SJCRH30 (cell line): ENCODE measurements around the gene PATJ. TPM values are rescaled to one million over a fixed set of nuclear protein-coding genes. Genes with fewer than 3 reads are reported as not detected.
"Not testable (repeated sequence)": the region's sequence is repeated elsewhere in the genome, so short reads cannot be mapped to it uniquely, and the experiment has no call there.

Source experiments
- DNase-seq, 2 experiments: peaks; one replicate each; pipeline ENCODE4 v3.0.0-alpha.2; 2015 to 2020
- H3K27ac ChIP-seq: fragments of 250-450 bp; sonication (Bioruptor Pico); 2 replicates; pipeline ENCODE4 v1.5.1; 2020; ENCODE audit warnings: mild to moderate bottlenecking, moderate library complexity
- H3K27me3 ChIP-seq: fragments of 250-450 bp; sonication (Bioruptor Pico); 2 replicates; pipeline ENCODE4 v1.5.1; 2020; ENCODE audit warnings: mild to moderate bottlenecking, moderate library complexity
- H3K36me3 ChIP-seq: fragments of 250-450 bp; sonication (Bioruptor Pico); 2 replicates; pipeline ENCODE4 v1.5.1; 2020; ENCODE audit warnings: mild to moderate bottlenecking, moderate library complexity
- H3K4me1 ChIP-seq: fragments of 250-450 bp; sonication (Bioruptor Pico); 2 replicates; pipeline ENCODE4 v1.5.1; 2020; ENCODE audit warnings: mild to moderate bottlenecking, moderate library complexity
- H3K4me3 ChIP-seq: fragments of 250-450 bp; sonication (Bioruptor Pico); 2 replicates; pipeline ENCODE4 v1.5.1; 2020; ENCODE audit warnings: mild to moderate bottlenecking, moderate library complexity
- H3K9me3 ChIP-seq: fragments of 250-450 bp; sonication (Bioruptor Pico); replicated peaks from 2 replicates; pipeline ENCODE4 v1.5.1; 2020; ENCODE audit warnings: mild to moderate bottlenecking, moderate library complexity
- total RNA-seq: library from RNA; depleted of rRNA; stranded (reverse); fragments of >200 nt; shearing (Covaris generic); gene quantifications from 2 replicates; pipeline ENCODE4 v1.2.3, GENCODE V29; 2014

Gene PATJ
- total RNA-seq, 1 experiment from 2014 or later: 4.0 TPM

GRCh38 chr1:61914823-61915482 lies 172.7 kb downstream of the PATJ start:
- no peak overlapping the region for H3K27ac ChIP-seq
- H3K27me3 ChIP-seq: no peaks in the 10 kb centered on the region
- no peaks in the 10 kb centered on the region for H3K4me1 ChIP-seq
- H3K4me3 ChIP-seq: no peak overlapping the region
- H3K36me3 ChIP-seq: no peaks in the 10 kb centered on the region
- no peaks in the 10 kb centered on the region for H3K9me3 ChIP-seq
- peak in 1 of 2 experiments; percentile 16 for DNase-seq

GRCh38 chr1:61921435-61921834 lies 179.2 kb downstream of the PATJ start:
- H3K4me3 ChIP-seq: no peak overlapping the region
- no peak overlapping the region for H3K27ac ChIP-seq
- no peaks in the 10 kb centered on the region for H3K36me3 ChIP-seq
- peak in 1 of 2 experiments; percentile 19 for DNase-seq
- no peaks in the 10 kb centered on the region for H3K27me3 ChIP-seq
- H3K4me1 ChIP-seq: no peaks in the 10 kb centered on the region
- H3K9me3 ChIP-seq: no peaks in the 10 kb centered on the region

- Histone ChIP-seq H3K36me3 (no peaks in the 10 kb centered on the region), H3K27me3 (no peaks in the 10 kb centered on the region), H3K4me3 (no peak overlapping the region), H3K4me1 (no peaks in the 10 kb centered on the region), H3K27ac (no peak overlapping the region), H3K9me3 (no peaks in the 10 kb centered on the region)
- no peak for DNase-seq
Measured at GRCh38 chr1:61922950-61923480, 180.7 kb downstream of the PATJ start.

- H3K4me1 ChIP-seq: no peaks in the 10 kb centered on the region
- no peaks in the 10 kb centered on the region for H3K36me3 ChIP-seq
- no peak overlapping the region for H3K4me3 ChIP-seq
- H3K27ac ChIP-seq: no peak overlapping the region
- DNase-seq: no peak
- no peaks in the 10 kb centered on the region for H3K27me3 ChIP-seq
- no peaks in the 10 kb centered on the region for H3K9me3 ChIP-seq
Measured at GRCh38 chr1:61925591-61926298, 183.5 kb downstream of the PATJ start.

- no peak overlapping the region for H3K27ac ChIP-seq
- H3K9me3 ChIP-seq: no peaks in the 10 kb centered on the region
- H3K4me3 ChIP-seq: no peak overlapping the region
- no peak for DNase-seq
- no peaks in the 10 kb centered on the region for H3K27me3 ChIP-seq
- no peaks in the 10 kb centered on the region for H3K36me3 ChIP-seq
- no peaks in the 10 kb centered on the region for H3K4me1 ChIP-seq
Measured at GRCh38 chr1:61926597-61926996, 184.3 kb downstream of the PATJ start.

DNA sequence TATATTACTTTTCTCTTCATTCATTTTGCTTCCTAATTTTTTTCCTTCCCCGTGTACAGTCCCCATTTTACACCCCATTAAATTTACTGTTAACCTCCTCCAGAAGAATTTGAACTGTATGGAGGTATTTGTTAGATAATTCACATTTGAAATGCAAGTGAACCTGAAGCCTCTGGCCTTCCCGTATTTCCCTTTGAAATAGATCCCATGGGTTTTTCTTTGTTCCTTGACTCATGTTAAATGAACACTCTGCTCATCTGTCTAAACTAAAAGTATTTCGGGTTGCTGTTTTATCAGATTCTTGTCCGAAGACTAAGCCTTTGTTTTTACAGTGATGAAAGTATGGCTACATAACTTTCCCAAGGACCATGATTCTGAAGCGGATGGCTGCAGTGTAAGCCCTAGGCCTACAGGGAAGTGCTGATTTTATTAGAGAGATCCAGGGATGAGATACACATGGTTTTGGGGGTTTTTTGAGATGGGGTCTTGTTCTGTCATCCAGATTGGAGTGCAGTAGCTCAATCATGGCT lies 187.9 kb downstream of the PATJ start:
- Histone ChIP-seq H3K4me3 (no peak overlapping the region), H3K9me3 (no peaks in the 10 kb centered on the region), H3K27me3 (no peaks in the 10 kb centered on the region), H3K36me3 (no peaks in the 10 kb centered on the region), H3K4me1 (no peaks in the 10 kb centered on the region), H3K27ac (no peak overlapping the region)
- no peak for DNase-seq

DNA sequence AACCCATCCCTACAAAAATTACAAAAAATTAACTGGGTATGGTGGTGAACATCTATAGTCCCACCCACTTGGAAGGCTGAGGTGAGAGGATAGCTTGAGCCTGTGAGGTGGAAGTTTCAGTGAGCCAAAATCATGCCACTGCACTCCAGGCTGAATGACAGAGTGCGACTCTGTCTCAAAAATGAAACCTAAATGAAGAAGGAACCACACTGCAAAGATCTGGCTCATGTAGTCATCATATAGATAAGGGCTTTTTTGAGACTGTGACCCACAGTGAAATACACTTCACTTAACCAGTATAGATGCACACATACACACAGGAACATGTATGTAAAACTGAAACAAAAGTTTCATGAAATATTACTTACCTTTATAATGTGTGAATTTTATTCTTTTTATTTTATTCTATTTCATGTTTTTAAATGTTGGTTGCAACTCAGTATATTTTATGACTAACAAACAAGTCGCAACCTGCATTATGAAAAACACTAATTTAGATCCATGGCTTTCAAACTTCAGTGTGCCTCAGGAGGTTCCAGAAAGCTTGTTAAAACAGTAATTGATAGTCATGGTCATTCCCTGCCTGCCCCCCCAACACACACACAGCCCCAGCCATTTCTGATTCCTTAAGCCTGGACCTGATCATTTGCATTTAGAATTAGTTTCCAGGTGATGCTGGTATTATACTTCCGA lies 189.5 kb downstream of the PATJ start:
- H3K4me3 ChIP-seq: no peak overlapping the region
- no peak overlapping the region for H3K27ac ChIP-seq
- no peaks in the 10 kb centered on the region for H3K4me1 ChIP-seq
- DNase-seq: no peak
- no peaks in the 10 kb centered on the region for H3K27me3 ChIP-seq
- no peaks in the 10 kb centered on the region for H3K9me3 ChIP-seq
- H3K36me3 ChIP-seq: no peaks in the 10 kb centered on the region

GRCh38 chr1:61935516-61935915 lies 193.2 kb downstream of the PATJ start:
- no peak overlapping the region for H3K27ac ChIP-seq
- DNase-seq: no peak
- H3K27me3 ChIP-seq: no peaks in the 10 kb centered on the region
- no peaks in the 10 kb centered on the region for H3K36me3 ChIP-seq
- no peak overlapping the region for H3K4me3 ChIP-seq
- no peaks in the 10 kb centered on the region for H3K9me3 ChIP-seq
- H3K4me1 ChIP-seq: no peaks in the 10 kb centered on the region

DNA sequence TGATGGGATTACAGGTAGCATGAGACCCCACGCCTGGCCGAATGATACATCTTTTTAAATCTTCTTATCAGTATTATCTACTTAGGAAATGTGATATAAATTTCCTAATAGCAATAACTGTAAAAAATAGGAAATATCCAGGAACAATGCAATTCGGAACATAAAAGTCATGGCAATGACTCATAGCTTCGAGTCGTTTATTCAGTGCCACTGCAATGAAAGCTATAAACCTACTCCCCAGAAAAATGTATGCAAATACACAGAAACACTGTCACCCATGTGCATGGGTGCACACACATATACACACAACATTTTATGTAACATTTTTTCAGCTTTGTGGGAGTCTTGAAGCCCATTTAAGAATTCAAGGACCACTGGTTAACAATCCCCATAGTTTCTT lies 194.6 kb downstream of the PATJ start:
- no peak overlapping the region for H3K4me3 ChIP-seq
- no peaks in the 10 kb centered on the region for H3K27me3 ChIP-seq
- H3K4me1 ChIP-seq: no peaks in the 10 kb centered on the region
- no peaks in the 10 kb centered on the region for H3K9me3 ChIP-seq
- H3K36me3 ChIP-seq: no peaks in the 10 kb centered on the region
- H3K27ac ChIP-seq: no peak overlapping the region
- no peak for DNase-seq

DNA sequence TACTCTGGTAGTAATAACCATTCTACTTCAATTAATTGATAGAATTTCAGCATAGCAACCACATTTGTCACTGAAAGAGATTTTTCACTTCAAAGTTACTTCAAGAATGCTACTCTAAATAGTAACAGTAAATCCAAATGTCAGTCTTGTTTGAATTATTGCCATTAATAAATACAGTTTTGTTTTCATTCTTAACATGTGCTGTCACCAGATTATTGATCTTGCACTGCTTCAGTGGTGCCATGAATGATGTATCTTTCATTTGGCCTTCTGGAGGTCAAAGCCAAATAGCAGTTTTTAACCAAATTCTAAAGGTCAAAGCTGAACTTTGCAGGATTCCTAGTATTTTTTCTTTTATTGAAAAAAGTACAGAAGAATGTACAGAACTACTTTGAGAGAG lies 199.5 kb downstream of the PATJ start:
- Histone ChIP-seq H3K4me1 (no peaks in the 10 kb centered on the region), H3K27me3 (no peaks in the 10 kb centered on the region), H3K27ac (no peak overlapping the region), H3K36me3 (no peaks in the 10 kb centered on the region), H3K4me3 (no peak overlapping the region), H3K9me3 (no peaks in the 10 kb centered on the region)
- DNase-seq: no peak

GRCh38 chr1:61942856-61943255 lies 200.6 kb downstream of the PATJ start:
- no peak overlapping the region for H3K4me3 ChIP-seq

GRCh38 chr1:61948685-61949084 lies 206.4 kb downstream of the PATJ start:
- not testable (repeated sequence) for H3K9me3 ChIP-seq, H3K36me3 ChIP-seq, H3K4me3 ChIP-seq, H3K4me1 ChIP-seq, H3K27ac ChIP-seq, H3K27me3 ChIP-seq, DNase-seq

More at GRCh38 chr1:61942856-61943255, 200.6 kb downstream of the PATJ start:
- no peak for DNase-seq
- no peaks in the 10 kb centered on the region for H3K27me3 ChIP-seq
- no peaks in the 10 kb centered on the region for H3K9me3 ChIP-seq
- no peaks in the 10 kb centered on the region for H3K4me1 ChIP-seq
- H3K27ac ChIP-seq: no peak overlapping the region
- H3K36me3 ChIP-seq: no peaks in the 10 kb centered on the region

DNA sequence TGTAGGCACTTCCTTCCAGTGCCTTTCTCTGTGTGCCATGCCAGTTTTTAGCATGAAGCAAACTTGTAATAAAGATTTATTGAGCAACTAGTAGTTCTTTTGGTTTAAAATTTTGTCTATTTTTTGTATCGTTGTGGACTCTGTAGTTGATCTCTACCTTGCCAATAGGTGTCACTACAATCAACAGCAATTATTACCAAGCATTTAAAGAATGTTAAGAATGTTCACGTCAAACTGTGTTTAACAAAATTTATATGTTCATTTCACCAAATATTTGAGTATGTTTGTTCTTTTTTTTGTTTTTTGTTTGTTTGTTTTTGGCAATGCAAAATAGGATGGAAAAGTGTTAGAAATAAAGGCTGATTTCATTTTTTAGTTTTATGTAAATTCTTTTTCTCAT lies 208.1 kb downstream of the PATJ start:
- Histone ChIP-seq H3K9me3 (no peaks in the 10 kb centered on the region), H3K36me3 (no peaks in the 10 kb centered on the region), H3K27ac (no peak overlapping the region), H3K4me3 (no peak overlapping the region), H3K27me3 (no peaks in the 10 kb centered on the region), H3K4me1 (peaks cover 8% of the 10 kb centered on the region; the same call in 1 of the 2 replicates)
- peak in 1 of 2 experiments; percentile 23 for DNase-seq

- Histone ChIP-seq H3K27ac (no peak overlapping the region), H3K36me3 (no peaks in the 10 kb centered on the region), H3K9me3 (no peaks in the 10 kb centered on the region), H3K4me3 (no peak overlapping the region), H3K27me3 (no peaks in the 10 kb centered on the region), H3K4me1 (peaks cover 8% of the 10 kb centered on the region; the same call in 1 of the 2 replicates)
- peak in 1 of 2 experiments; percentile 16 for DNase-seq
Measured at GRCh38 chr1:61951731-61952580, 209.7 kb downstream of the PATJ start.
